Uterus (tissue), 2 donors: ENCODE results near the gene DIAPH2.

ENCODE experiments used
- POLR2A ChIP-seq, 2 donors: fragments of 450-650 bp; IDR thresholded peaks; one replicate each; pipeline ENCODE4 v1.6.1; 2016; ENCODE audit warnings: antibody characterized with exemption in 2 of 2, mild to moderate bottlenecking in 1 of 2, moderate library complexity in 1 of 2
- TF ChIP-seq, protein P1 (sequence below), 4 experiments: fragments of 200-600 bp in 2 of 4; fragments of 450-650 bp in 2 of 4; sonication (generic) in 2 of 4; IDR thresholded peaks; one replicate each; pipeline ENCODE4 v1.5.1; 2016 to 2019; ENCODE audit warnings: antibody characterized with exemption in 4 of 4, mild to moderate bottlenecking in 2 of 4, moderate library complexity in 1 of 4

DNA sequence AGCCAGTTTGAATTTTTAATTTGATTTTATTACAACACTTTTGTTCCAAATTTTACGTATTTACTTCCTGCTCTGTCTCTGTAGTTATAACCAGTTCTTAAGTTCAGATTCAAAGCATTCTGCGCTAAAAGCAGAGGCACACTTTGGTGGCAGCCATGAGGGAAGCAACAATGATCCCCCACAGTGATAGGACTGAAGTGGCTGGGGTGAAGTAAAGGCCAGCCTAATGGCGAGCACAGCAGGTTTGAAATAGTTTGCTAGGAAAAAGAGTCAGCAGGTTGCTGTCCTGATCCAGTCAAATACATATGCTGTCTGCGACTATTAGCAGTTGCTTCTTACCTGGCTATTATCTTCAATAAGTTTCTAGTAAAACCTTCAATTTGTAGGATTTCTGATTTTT is 375.4 kb downstream of the DIAPH2 start:
- TF ChIP-seq, protein P1, sequence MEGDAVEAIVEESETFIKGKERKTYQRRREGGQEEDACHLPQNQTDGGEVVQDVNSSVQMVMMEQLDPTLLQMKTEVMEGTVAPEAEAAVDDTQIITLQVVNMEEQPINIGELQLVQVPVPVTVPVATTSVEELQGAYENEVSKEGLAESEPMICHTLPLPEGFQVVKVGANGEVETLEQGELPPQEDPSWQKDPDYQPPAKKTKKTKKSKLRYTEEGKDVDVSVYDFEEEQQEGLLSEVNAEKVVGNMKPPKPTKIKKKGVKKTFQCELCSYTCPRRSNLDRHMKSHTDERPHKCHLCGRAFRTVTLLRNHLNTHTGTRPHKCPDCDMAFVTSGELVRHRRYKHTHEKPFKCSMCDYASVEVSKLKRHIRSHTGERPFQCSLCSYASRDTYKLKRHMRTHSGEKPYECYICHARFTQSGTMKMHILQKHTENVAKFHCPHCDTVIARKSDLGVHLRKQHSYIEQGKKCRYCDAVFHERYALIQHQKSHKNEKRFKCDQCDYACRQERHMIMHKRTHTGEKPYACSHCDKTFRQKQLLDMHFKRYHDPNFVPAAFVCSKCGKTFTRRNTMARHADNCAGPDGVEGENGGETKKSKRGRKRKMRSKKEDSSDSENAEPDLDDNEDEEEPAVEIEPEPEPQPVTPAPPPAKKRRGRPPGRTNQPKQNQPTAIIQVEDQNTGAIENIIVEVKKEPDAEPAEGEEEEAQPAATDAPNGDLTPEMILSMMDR (IDR thresholded peaks at IDR 0.05), result no peak
- TF ChIP-seq POLR2A (IDR thresholded peaks at IDR 0.05), result no peak
